ENCODE data around the gene TNKS2. TPM values are rescaled to one million over a fixed set of nuclear protein-coding genes. Genes with fewer than 3 reads are reported as not detected.

The TNKS2 gene
- total and polyA plus RNA-seq, 3 experiments from 2014 or later: 27.3 to 31.5 (median 29.2) TPM

- ChIA-PET CTCF (no interaction called here), POLR2A (no interaction called here)
- peaks cover 0 to 5% (median 2%) of the 10 kb centered on the region in 5 donors for H3K9me3 Mint-ChIP-seq
- Histone ChIP-seq H3K4me1 (ENCODE audit: insufficient read depth, low read length) (no peaks in the 10 kb centered on the region), H3K27me3 (ENCODE audit: insufficient read depth, low read length, poor library complexity, severe bottlenecking) (no peaks in the 10 kb centered on the region), H3K9me3 (ENCODE audit: low read length) (no peaks in the 10 kb centered on the region), H3K36me3 (ENCODE audit: insufficient read depth, low read length) (no peaks in the 10 kb centered on the region), H3K27ac (ENCODE audit: low read depth, low read length) (no peak overlapping the region), H3K4me3 (ENCODE audit: low read length) (no peak overlapping the region)
- peaks cover 0 to 7% (median 0%) of the 10 kb centered on the region in 3 donors for H3K36me3 Mint-ChIP-seq
- H3K27ac Mint-ChIP-seq: no peak overlapping the region
- no peak overlapping the region for H3K4me3 Mint-ChIP-seq
- DNase-seq: no peak
- no peaks in the 10 kb centered on the region for H3K27me3 Mint-ChIP-seq
- H3K4me1 Mint-ChIP-seq: no peaks in the 10 kb centered on the region
Measured at GRCh38 chr10:91879515-91880170, 81.4 kb downstream of the TNKS2 start.

- Histone ChIP-seq H3K27me3 (ENCODE audit: insufficient read depth, low read length, poor library complexity, severe bottlenecking) (no peaks in the 10 kb centered on the region), H3K9me3 (ENCODE audit: low read length) (no peaks in the 10 kb centered on the region), H3K36me3 (ENCODE audit: insufficient read depth, low read length) (no peaks in the 10 kb centered on the region), H3K27ac (ENCODE audit: low read depth, low read length) (no peak overlapping the region), H3K4me3 (ENCODE audit: low read length) (no peak overlapping the region), H3K4me1 (ENCODE audit: insufficient read depth, low read length) (no peaks in the 10 kb centered on the region)
- H3K9me3 Mint-ChIP-seq: peaks cover 0 to 5% (median 2%) of the 10 kb centered on the region in 5 donors
- H3K27ac Mint-ChIP-seq: no peak overlapping the region
- CTCF ChIA-PET: no interaction called here
- H3K36me3 Mint-ChIP-seq: peaks cover 0 to 7% (median 0%) of the 10 kb centered on the region in 3 donors
- H3K4me3 Mint-ChIP-seq: no peak overlapping the region
- no peaks in the 10 kb centered on the region for H3K4me1 Mint-ChIP-seq
- POLR2A ChIA-PET: no interaction called here
- H3K27me3 Mint-ChIP-seq: no peaks in the 10 kb centered on the region
- no peak for DNase-seq
Measured at GRCh38 chr10:91880310-91880709, 82.1 kb downstream of the TNKS2 start.

DNA sequence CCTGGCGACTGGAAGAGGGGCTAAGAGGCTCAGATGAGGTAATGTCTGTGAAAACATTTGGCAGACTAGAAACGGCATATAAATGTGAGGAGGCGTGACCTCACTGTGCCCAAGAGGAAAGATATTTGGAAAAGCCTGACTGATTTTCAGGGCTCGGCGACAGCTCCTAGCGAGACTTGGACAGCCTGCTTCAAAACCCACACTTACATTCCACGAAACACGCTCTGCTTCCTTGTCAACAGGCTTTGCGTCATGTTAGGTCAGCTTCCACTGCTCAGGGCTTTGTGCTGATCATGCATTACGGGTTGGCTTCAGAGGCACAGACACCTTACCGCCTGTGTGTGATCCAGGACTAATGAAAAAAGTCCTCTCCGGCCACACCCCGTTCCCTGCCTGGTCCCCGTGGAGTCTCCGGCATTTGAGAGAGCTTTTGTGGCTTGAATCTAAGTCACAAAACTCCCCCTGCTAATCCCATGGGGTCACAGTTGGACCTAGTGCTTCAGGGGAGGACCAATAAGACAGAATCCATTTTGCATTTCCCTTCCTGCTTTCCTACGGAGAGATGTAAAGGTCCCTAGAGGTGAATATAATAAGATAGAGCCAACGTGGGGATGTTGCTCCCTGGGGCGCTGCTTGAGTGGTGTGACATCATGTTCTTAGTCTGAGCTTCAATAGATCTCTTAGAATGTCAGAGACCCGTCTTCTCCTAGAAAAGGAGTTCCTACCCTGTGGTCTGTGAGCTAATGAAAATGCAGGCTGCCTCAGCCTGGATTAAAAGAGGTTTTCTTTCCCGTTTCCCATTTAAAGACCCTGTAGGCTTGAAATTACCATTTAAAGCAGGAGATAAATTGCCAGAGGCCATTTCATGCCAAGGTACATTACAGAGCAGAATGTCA is 85.6 kb downstream of the TNKS2 start:
- Histone ChIP-seq H3K36me3 (ENCODE audit: insufficient read depth, low read length) (no peaks in the 10 kb centered on the region), H3K4me3 (ENCODE audit: low read length) (no peak overlapping the region), H3K27ac (ENCODE audit: low read depth, low read length) (no peak overlapping the region), H3K9me3 (ENCODE audit: low read length) (no peaks in the 10 kb centered on the region), H3K4me1 (ENCODE audit: insufficient read depth, low read length) (no peaks in the 10 kb centered on the region), H3K27me3 (ENCODE audit: insufficient read depth, low read length, poor library complexity, severe bottlenecking) (no peaks in the 10 kb centered on the region)
- Mint-ChIP-seq H3K4me3 (peak overlapping the region in 1 of 7 donors; percentile 18), H3K27ac (no peak overlapping the region), H3K36me3 (peaks cover 0 to 7% (median 3%) of the 10 kb centered on the region in 3 donors), H3K4me1 (peaks cover 10 to 11% (median 10%) of the 10 kb centered on the region in 3 donors), H3K27me3 (no peaks in the 10 kb centered on the region), H3K9me3 (peaks cover 0 to 5% (median 2%) of the 10 kb centered on the region in 5 donors)
- DNase-seq: no peak
- ChIA-PET CTCF (no interaction called here), POLR2A (interaction anchor here (0.9 kb wide), 1 partner anchor 11 kb away, joined by 4 read pairs; no protein-coding TSS in a partner anchor)

DNA sequence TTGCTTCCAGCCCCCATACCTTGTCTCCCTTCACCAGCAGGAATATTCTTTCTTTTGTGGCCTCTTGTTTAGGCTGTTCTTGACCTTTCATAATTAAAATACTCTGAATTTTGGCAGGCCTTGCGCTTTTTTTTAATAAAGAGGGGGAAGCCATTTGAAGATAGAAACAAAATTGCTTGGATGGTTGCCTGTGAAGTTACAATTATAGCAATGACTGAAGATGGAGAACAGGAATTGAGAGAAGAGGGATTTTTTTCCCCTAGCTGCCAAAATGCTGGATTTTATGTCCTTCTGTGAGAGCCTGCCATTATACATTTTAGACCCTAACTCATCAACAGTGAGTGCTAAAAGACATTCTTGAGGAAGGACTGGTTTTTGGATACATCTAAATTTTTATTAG is 86.3 kb downstream of the TNKS2 start:
- Mint-ChIP-seq H3K4me3 (peak overlapping the region in 1 of 7 donors; percentile 18), H3K9me3 (peaks cover 0 to 5% (median 2%) of the 10 kb centered on the region in 5 donors), H3K27ac (no peak overlapping the region), H3K36me3 (peaks cover 0 to 7% (median 3%) of the 10 kb centered on the region in 3 donors), H3K4me1 (peaks cover 10 to 14% (median 12%) of the 10 kb centered on the region in 3 donors), H3K27me3 (peaks cover 2 to 4% of the 10 kb centered on the region in 2 donors)
- POLR2A ChIA-PET: no interaction called here
- H3K4me1 ChIP-seq (ENCODE audit: insufficient read depth, low read length): no peaks in the 10 kb centered on the region
- H3K27ac ChIP-seq (ENCODE audit: low read depth, low read length): no peak overlapping the region
- no peaks in the 10 kb centered on the region for H3K36me3 ChIP-seq (ENCODE audit: insufficient read depth, low read length)
- DNase-seq: no peak
- H3K4me3 ChIP-seq (ENCODE audit: low read length): no peak overlapping the region
- no peaks in the 10 kb centered on the region for H3K27me3 ChIP-seq (ENCODE audit: insufficient read depth, low read length, poor library complexity, severe bottlenecking)
- H3K9me3 ChIP-seq (ENCODE audit: low read length): no peaks in the 10 kb centered on the region
- CTCF ChIA-PET: no interaction called here

DNA sequence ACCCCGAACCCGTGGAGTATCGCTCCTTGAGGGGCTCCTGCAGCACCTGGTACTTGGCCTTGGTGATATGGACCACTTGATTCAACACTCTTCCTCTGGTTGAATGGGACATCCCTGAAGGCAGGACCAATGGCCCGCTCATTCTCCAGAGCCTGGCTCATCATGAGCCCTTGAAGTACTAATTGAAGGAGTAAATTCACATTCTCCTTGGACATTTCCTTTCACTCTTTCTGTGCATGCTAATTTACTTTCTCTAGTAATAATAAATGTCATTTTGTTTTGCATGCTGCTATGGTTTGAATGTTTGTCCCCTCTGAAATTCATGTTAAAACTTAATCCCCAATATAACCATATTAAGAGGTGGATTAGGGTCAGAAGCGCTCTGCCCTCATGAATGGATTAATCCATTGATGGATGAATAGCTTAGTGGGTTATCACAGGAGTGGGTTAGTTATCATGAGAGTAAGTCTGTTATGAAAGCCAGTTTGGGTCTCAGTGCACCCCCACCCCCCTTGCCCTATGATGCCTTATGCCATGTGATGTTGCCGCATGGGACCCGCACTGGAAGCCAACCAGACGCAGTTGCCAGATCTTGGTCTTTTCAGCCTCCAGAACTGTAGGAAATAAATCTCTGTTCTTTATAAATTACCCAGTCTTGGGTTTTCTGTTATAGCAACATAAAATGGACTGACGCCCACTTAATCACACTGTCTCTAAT is 87.3 kb downstream of the TNKS2 start:
- Mint-ChIP-seq H3K4me3 (peak overlapping the region in 5 of 7 donors; percentile 21 to 54 (median 35)), H3K27me3 (peaks cover 2 to 5% of the 10 kb centered on the region in 2 donors), H3K36me3 (peaks cover 0 to 7% (median 3%) of the 10 kb centered on the region in 3 donors), H3K27ac (peak overlapping the region in 1 of 8 donors; percentile 8), H3K9me3 (peaks cover 0 to 5% (median 2%) of the 10 kb centered on the region in 5 donors), H3K4me1 (peaks cover 10 to 14% (median 12%) of the 10 kb centered on the region in 3 donors)
- ChIA-PET CTCF (no interaction called here), POLR2A (no interaction called here)
- Histone ChIP-seq H3K4me3 (ENCODE audit: low read length) (no peak overlapping the region), H3K9me3 (ENCODE audit: low read length) (no peaks in the 10 kb centered on the region), H3K27ac (ENCODE audit: low read depth, low read length) (no peak overlapping the region), H3K27me3 (ENCODE audit: insufficient read depth, low read length, poor library complexity, severe bottlenecking) (no peaks in the 10 kb centered on the region), H3K4me1 (ENCODE audit: insufficient read depth, low read length) (no peaks in the 10 kb centered on the region), H3K36me3 (ENCODE audit: insufficient read depth, low read length) (no peaks in the 10 kb centered on the region)
- DNase-seq: no peak

- Mint-ChIP-seq H3K4me3 (peak overlapping the region; percentile 73 to 94 (median 91)), H3K36me3 (peaks cover 0 to 3% (median 0%) of the 10 kb centered on the region in 3 donors), H3K9me3 (no peaks in the 10 kb centered on the region), H3K4me1 (peaks cover 10 to 14% (median 12%) of the 10 kb centered on the region in 3 donors), H3K27ac (peak overlapping the region in 2 of 8 donors; percentile 23 to 43), H3K27me3 (peaks cover 2 to 9% of the 10 kb centered on the region in 2 donors)
- no peak for DNase-seq
- H3K4me3 ChIP-seq (ENCODE audit: low read length): peak overlapping the region; percentile 63
- no peaks in the 10 kb centered on the region for H3K4me1 ChIP-seq (ENCODE audit: insufficient read depth, low read length)
- ChIA-PET POLR2A (interaction anchor here (0.9 to 1.4 kb wide), 2 partner anchors 89 to 91 kb away, joined by 3 to 5 read pairs; partner anchors contain the start of gene TNKS2), CTCF (interaction anchor here (1.0 to 2.5 kb wide), 4 partner anchors 12 to 70 kb away, joined by 3 to 7 read pairs (median 4); partner anchors contain the start of gene BTAF1)
- no peaks in the 10 kb centered on the region for H3K27me3 ChIP-seq (ENCODE audit: insufficient read depth, low read length, poor library complexity, severe bottlenecking)
- H3K27ac ChIP-seq (ENCODE audit: low read depth, low read length): no peak overlapping the region
- H3K9me3 ChIP-seq (ENCODE audit: low read length): no peaks in the 10 kb centered on the region
- no peaks in the 10 kb centered on the region for H3K36me3 ChIP-seq (ENCODE audit: insufficient read depth, low read length)
Measured at GRCh38 chr10:91886954-91887271, 88.7 kb downstream of the TNKS2 start.

- peak overlapping the region; percentile 63 for H3K4me3 ChIP-seq (ENCODE audit: low read length)
- H3K4me3 Mint-ChIP-seq: peak overlapping the region; percentile 82 to 94 (median 91)
- no peaks in the 10 kb centered on the region for H3K9me3 ChIP-seq (ENCODE audit: low read length)
- no peak overlapping the region for H3K27ac ChIP-seq (ENCODE audit: low read depth, low read length)
- H3K36me3 Mint-ChIP-seq: peaks cover 0 to 3% (median 0%) of the 10 kb centered on the region in 3 donors
- H3K4me1 ChIP-seq (ENCODE audit: insufficient read depth, low read length): no peaks in the 10 kb centered on the region
- no peaks in the 10 kb centered on the region for H3K9me3 Mint-ChIP-seq
- H3K27me3 ChIP-seq (ENCODE audit: insufficient read depth, low read length, poor library complexity, severe bottlenecking): no peaks in the 10 kb centered on the region
- H3K4me1 Mint-ChIP-seq: peaks cover 10 to 14% (median 12%) of the 10 kb centered on the region in 3 donors
- peaks cover 2 to 9% of the 10 kb centered on the region in 2 donors for H3K27me3 Mint-ChIP-seq
- POLR2A ChIA-PET: interaction anchor here (0.9 to 1.4 kb wide), 2 partner anchors 89 to 92 kb away, joined by 3 to 5 read pairs; partner anchors contain the start of gene TNKS2
- peak in 3 of 5 donors; percentile 8 to 48 (median 23) for DNase-seq
- peak overlapping the region in 5 of 8 donors; percentile 34 to 78 (median 73) for H3K27ac Mint-ChIP-seq
- CTCF ChIA-PET: interaction anchor here (0.6 to 2.5 kb wide), 5 partner anchors 11 to 70 kb away, joined by 3 to 7 read pairs (median 3); partner anchors contain the start of gene BTAF1
- H3K36me3 ChIP-seq (ENCODE audit: insufficient read depth, low read length): no peaks in the 10 kb centered on the region
Measured at GRCh38 chr10:91887272-91888076, 89.2 kb downstream of the TNKS2 start.
